Measurements from ENCODE around the gene SPEM2.
A peak's percentile ranks its signal among the peaks of the same experiment; 100 is the strongest.

Gene SPEM2

DNA sequence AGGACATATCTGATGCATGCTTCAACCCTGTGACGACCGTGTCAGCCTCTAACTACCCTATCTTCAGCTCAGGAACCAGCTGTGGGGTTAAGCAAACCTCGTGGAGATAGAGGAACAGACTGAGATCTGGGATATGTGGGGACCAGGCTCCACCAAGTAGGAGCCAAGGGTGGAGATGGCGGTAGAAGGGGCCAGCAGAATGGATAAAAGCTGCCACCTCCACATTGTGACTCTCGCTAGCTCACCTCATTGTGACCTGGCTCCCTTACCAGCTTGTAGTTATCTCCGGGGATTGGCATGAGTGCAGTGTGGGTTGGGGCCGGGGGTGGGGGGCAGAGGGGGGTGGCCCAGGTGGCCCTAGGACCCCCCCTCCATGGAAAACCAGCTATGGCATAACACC is at the start of gene SPEM2:
Gene SPEM2, plus strand, starts transcription at position 301 of the 400 bp plus-strand sequence. Its CDS starts 73 bp downstream, at position 374.
- DNase-seq (ENCODE audit: low read depth): no peak

DNA sequence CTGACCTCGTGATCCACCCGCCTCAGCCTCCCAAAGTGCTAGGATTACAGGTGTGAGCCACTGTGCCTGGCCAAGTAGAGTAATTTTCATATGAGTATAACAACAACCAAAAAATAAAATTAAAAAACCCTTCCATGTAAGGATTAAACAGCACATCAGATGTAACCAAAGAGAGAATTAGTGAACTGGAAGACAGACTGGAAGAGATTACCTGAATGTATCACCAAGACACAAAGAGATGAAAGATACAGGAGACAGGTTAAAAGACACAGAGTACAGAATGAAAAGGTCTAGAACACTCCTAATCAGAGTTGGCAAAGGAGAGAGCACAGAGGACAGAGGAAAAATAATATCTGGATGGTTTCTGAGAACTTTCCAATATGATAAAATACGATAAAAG is 46.3 kb upstream of the SPEM2 start:
- no peak for DNase-seq (ENCODE audit: low read depth)

DNA sequence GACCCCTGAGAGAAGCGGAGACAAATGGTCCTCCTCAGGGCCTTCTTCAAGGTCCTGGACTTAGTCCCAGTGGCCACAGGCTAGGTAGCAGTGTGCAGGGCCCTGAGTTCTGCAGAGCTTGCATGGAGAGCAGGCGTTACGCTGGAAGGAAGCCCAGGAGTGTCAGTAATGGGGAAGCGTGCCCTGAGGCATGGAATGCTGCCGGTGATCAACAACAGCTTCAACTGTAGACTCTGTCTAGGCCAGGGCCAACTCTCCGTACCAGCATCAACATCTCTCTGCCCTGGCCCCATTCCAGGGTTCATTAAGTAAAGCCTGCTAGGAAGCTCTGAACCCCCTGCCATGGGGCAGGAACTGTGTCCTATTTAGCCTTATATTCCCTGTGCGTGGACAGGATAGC is 45.1 kb upstream of the SPEM2 start:
- DNase-seq (ENCODE audit: low read depth): no peak

DNA sequence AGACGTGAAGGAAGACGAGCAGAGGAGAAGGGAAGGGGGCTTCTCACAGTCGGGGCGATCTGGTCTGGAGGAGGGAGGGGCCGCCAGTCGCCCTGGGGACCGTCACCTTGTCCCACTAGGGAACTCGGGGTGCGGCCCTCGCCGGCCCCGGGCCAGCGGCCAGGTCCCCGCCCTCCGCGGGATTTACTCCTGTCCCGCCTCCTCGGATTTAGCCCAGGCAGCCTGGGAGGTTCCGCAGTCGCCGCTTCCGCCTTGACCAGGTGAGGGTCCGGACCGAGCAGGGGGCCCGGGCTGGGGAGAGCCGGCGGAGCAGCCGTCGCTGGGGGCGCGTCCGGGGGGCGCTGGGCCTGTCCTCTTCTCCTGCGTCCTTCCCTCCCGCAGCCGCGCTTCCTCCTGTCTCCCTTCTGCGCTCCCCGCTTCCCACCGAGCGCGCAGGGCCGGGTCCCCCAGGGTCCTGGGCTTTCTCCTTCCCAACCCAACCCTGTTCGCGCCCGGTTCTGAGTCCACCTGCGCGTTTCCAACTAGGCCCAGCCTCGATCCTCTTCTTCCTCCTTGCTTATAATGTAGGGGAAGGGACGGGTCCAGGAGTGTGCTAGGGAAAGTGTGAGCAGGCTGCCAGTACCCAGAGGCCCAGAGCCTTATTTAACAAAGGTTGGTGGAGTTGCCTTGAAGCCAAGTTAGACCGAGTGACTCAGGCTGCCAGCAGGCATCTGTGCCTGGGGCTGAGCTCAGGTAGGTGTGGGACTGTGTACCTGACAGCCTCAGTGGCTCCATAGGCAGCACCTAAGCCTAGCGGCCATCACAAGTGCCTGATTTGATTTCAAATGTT is 44.3 kb upstream of the SPEM2 start, which contains the start of gene TNK1:
Gene TNK1, plus strand, starts transcription at position 235 of the 829 bp plus-strand sequence. CDS start 1,838 bp downstream, outside the sequence.
- no peak for DNase-seq (ENCODE audit: low read depth)

DNA sequence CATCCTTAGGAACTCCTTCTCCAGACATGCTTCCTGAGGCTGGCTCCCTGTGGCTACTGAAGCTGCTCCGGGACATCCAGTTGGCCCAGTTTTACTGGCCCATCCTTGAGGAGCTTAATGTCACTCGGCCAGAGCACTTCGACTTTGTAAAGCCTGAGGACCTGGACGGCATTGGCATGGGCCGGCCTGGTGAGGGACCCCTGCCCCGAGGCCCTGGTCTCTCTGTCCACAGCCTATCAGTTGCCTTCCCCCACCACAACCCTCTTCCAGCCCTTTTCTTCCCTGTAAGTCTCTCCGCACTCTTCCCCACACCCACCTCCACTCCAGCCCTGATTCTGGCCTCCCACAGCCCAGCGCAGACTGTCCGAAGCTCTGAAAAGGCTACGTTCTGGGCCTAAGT is 42.5 kb upstream of the SPEM2 start:
- no peak for DNase-seq (ENCODE audit: low read depth)

DNA sequence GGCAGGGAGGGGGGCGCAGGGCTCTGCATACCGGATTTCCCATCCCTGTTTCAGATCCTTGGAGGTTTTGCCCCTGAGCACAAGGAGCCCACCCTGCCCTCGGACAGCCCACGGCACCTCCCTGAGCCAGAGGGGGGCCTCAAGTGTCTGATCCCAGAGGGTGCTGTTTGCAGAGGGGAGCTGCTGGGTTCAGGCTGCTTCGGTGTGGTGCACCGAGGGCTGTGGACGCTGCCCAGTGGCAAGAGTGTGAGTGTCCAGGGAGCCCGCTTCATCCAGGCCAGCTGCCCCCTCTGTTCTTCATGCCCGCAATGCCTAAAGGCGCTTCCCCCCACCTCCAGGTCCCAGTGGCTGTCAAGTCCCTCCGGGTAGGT is 42.1 kb upstream of the SPEM2 start:
- DNase-seq (ENCODE audit: low read depth): no peak

DNA sequence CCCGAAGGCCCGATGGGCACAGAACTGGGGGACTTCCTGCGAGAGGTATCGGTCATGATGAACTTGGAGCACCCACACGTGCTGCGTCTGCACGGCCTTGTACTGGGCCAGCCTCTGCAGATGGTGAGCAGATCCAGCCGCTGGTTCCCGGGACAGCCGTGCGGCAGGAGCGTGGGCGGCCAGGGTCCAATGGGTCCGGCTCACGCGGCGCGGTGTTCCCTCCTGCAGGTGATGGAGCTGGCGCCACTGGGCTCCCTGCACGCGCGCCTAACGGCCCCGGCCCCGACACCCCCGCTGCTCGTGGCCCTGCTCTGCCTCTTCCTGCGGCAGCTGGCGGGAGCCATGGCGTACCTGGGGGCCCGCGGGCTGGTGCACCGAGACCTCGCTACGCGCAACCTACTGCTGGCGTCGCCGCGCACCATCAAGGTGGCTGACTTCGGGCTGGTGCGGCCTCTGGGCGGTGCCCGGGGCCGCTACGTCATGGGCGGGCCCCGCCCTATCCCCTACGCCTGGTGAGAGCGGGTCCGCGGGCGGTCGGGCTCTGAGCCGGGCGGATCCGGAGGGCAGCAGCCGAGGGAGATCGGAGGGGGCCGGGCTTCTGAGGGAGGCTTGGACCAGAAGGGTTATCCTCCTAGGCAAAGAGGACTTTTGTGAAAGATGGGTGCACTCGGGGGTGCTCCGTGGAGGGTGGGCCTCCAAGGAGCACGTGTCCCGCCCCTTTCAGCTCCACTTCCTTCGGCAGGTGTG is 41.5 kb upstream of the SPEM2 start:
- peak; percentile 57 for DNase-seq (ENCODE audit: low read depth)

DNA sequence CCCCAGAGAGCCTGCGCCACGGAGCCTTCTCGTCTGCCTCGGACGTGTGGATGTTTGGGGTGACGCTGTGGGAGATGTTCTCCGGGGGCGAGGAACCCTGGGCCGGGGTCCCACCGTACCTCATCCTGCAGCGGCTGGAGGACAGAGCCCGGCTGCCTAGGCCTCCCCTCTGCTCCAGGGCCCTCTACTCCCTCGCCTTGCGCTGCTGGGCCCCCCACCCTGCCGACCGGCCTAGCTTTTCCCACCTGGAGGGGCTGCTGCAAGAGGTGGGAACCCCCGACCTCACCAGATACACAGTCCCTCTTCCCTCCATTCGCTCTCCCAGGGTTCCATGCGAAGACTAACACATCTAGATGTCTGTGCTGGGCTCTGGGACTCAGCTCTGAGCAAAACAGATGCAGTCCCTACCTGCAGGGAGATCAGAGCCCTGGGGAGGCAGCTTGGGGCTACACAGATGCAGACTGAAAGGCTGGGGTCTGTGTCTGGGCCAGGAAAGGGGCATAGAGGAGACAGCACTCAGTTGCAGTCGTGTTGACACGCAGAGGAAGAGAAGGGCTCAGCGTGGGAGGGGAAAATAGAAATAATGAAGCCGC is 40.8 kb upstream of the SPEM2 start:
- no peak for DNase-seq (ENCODE audit: low read depth)

DNA sequence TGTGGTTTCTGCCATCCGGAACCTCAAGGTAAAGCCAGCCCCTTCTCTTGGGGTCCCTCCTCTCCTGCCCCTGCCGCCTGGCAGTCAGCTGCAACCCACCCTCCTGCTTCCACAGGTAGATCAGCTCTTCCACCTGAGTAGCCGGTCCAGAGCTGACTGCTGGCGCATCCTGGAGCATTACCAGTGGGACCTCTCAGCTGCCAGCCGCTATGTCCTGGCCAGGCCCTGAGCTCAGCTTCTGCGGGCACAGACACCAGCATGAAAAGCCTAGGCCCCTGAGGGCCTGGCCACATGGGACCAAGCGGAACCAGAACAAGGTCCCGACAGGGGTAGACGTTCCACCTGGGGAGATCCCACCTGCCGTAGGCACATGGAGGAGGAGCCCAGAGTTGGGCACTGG is 36.6 kb upstream of the SPEM2 start:
- no peak for DNase-seq (ENCODE audit: low read depth)

DNA sequence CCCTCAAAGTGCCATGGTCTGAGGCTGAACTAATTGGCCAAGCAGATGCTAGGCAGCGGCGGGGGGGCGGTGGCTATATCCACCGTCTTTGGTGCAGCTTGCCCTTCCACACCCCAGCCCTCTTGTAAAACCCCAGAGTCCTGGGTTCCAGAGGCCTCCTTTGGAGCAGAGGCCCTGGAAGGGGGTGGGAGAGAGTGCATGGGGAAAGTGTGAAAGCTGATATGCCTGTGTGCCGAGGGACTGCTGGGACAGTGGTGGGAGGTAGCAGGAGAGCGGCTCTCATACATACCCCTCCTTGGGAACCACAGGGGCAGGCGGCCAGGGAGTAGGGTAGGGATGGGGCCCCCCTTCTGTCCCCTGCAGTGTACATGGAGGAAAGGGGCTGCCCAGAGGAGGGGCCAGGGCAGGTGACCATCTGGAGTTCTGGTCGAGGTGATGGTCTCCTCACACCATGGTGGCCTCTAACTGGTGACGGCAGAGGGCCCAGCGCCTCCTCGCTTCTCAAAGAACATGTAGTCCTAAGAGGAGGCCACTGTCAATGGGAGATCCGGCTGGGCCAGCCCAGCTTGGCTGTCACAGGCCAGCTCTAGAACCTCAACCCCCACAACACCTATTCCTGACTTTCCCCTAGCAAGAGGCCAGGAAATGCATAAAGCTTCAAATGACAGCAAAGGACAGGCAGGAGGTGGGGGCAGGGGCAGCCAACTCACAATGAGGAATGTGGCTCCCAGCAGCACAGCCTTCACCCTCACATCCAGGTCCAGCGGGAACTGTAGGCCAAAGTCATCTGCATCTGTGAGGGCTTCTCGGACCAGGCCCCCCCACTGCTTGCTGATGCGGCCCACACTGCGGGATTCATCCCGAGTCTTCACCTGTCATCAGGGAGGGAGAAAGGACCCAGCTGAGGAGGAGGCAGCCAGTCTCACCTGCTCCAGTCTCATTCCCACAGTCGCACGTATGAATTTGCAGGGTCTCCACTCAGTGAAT is 35.2 kb upstream of the SPEM2 start:
- no peak for DNase-seq (ENCODE audit: low read depth)

DNA sequence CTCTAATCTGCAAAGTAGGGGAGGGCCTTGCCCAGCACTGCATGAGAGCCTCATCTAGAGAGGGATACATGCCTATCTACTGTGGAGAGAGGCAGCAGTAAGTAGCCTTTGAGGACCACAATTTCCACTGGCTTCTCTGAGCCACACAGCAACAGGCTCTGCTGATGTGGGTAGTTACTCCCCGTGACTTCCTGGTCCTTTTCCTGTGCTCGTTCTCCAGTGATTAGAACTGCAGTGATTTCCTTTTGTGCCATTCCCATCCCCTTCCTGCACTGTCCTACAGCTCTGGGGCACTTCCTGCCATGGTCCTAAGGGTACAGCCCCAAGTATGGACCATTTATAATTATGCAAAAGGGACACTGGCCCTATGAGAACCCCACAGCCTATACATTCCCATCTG is 34.1 kb upstream of the SPEM2 start:
- DNase-seq (ENCODE audit: low read depth): no peak

DNA sequence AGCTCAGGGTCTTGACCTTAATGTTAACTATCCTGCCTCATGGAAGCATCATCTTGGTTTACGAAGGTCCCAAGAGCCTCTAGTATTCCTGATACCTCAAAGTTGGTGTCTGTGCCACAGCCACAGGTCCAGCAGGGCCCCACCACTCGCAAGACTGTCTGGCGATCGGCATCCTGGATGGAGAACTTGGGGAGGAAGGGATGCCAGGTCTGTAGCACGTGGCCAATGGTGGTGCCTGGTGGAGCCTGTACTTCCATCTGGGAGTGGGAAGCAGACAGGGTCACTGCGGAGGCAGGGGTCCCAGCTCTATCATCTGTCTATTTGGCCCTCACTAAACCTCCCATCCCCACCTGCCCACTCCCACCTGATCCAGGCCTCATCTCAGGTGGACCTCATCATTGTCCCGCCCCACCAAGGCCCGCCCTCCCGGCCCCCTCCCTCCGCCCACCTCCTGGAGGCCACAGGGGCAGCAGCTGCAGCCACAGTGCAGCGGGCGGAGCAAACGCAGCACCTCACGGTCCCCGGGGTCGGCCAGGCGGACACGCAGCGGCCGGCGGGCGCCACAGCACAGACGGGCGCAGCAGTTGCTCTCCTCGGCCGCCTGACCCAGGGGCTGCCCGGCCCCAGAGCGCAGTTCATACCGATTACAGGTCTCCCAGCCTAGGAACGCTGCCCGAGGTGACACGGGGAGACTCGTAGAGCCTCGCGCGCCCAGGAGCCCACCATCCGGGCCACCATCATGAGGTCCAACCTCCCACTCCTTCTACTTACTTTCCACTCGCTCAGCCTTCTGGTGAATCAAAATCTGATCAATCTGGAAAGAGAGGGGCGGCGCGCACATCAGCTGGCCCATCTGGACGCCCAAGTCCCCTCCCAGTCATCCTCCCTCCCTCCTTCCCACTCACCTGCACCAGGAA is 32.5 kb upstream of the SPEM2 start:
- no peak for DNase-seq (ENCODE audit: low read depth)

DNA sequence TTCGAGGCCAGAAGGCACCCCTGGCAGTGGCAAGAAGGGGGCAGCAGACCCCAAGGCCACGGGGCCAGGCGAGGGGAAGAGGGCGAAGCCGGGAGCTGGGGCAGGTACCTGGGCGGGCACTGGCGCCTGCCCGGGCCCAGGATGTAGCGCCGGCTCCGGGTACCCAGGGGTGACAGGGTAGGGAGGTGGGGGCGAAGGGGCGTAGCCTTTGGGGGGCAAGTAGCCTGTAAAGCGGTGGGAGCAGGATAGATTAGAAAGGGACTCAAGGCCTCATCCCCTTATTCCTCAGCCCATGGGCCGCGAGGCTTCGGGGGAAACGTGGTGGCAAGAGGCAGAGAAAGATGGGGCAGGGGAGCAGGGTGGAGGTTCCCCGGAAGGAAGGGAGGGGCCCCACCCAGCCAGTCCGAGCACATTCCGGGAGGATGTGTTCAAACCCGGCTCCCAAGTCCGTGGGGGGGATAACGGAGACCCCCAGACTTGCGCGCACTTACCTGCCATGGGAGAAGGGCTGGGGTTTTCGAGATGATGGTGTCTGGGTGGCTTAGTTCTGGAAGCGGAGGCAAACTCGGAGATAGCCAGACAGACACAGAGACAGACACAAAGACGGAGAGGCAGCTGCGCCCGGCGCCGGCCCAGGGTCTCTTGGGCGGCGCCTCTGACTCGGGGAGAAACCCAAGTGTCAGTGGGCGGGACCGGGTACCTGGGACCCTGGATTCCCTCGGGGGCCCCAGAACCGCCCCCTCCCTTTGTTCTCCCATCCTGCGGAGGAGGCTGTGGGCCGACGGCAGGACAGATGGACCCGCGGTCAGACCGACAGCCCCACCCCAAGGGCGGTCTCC is 31.6 kb upstream of the SPEM2 start:
- peak; percentile 54 for DNase-seq (ENCODE audit: low read depth)

DNA sequence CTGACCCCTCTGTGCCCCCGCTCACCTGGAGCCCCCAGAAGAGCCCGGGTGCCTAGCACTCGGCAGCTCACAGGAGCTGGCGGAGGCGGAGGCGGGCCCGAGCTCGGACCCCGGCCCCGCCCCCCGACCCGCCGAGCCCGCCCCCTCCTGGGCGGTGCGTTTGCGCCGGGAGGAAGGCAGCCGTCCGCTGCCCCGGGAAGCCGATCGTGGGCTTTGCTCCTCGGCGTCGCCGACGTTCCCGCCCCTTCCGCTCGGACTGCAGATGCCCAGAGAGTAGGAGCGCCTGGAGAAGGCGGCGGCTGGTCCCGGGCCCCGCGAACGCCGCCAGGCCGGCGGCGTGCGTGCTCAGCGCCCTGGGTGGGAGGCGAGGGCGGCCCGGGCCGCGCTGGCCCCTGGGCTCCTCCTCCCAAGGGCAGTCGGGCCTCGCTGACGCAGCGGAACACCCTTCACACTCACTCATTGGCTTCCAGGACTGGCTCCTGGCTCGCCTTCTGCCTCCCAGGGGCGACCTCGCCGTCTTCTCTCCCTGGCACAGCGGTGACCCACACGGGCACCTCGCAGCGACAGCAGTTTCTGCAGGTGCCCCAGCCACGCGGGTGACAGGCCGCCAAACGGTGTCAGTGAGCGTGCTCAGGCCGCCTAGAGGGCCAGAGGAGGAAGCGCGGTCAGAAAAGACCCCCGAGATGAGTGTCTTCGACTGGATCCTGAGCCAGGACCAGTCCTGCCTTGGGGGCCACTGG is 30.8 kb upstream of the SPEM2 start, which contains the start of gene PLSCR3:
Gene PLSCR3, minus strand, starts transcription at position 74 of the 740 bp plus-strand sequence. CDS start 415 bp downstream, outside the sequence.
- peak; percentile 58 for DNase-seq (ENCODE audit: low read depth)

DNA sequence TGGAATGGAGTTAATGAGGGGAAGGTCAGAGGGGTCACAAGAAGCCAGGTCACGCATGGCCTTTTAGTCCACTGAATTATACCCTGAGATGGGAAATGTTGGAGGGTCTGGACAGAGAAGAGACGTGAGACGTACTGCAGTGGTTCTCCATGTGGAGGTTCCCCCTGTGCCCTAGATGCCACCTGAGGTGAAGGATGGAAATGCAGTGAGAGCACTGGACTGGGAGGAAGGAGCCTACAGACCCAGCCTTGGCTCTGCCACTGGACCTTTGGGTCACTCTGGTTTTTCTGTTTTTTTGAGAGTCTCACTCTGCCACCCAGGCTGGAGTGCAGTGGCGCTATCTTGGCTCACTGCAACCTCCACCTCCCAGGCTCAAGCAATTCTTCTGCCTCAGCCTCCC is 29.3 kb upstream of the SPEM2 start:
- DNase-seq (ENCODE audit: low read depth): no peak

DNA sequence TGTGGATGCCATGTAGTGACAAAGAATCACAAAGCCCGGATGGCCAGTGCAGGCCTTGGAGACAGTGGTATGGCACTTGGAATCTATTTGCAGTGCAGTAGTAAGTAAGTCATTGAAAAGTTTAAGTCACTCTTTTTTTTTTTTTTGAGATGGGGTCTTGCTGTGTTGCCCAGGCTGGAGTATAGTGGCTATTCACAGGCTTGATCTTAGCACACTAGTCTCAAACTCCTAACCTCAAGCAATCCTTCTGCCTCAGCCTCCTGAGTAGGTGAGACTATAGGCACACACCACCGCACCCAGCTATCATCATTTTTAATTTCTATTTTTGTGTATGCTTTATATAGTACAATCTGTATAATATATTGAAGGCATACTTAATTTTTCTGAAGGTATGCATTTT is 26.8 kb upstream of the SPEM2 start:
- no peak for DNase-seq (ENCODE audit: low read depth)

DNA sequence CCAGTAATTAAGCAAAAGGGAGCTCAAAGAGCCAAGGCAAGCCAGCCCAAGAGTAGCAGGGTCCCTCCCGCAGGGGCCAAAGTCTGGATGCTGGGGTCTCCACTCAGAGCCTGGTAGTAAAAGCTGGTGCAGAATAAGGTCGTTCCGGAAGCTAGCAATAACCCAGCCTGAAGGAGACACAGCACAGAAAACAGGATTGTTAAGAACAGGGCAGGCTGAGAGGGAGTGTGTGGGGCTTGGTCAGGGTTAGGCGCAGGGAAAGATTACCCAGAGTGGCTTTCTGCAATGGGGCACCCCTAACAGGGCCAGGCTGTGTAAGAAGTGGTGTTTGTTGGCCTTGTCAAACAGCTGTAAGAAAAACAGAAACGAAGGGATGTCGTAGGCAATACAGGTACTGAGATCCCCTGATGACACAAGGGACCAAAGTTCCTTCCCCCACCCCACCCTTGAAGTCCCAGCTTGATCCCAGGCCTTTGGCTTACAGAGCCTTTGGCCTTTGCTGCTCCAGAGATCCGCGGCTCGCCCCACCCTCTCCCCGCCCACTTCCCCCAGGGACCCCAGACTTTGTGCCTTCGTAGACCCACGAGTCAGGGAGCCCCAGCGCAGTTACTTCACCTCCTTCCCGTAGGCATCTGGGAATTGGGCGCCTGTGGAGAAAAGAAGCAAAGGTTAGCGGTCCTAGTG is 22.2 kb upstream of the SPEM2 start:
- no peak for DNase-seq (ENCODE audit: low read depth)

DNA sequence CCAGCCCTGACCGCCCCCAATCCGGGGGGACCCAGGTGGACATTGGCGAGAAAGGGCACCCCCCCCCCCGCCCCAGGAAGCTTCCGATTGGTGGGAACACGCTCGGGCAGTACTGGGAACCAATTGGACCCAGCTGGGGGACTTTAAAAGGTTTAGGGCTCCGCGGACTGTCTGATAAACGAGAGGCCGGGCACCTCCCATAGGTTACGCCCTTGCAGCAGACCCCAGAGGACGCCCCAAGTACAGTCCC is 21.8 kb upstream of the SPEM2 start:
- DNase-seq (ENCODE audit: low read depth): no peak
